Measurements from ENCODE around the gene CDC42BPB. TPM values are rescaled to one million over a fixed set of nuclear protein-coding genes. Genes with fewer than 3 reads are reported as not detected.

Gene CDC42BPB
- total and polyA plus RNA-seq, 2 of the 13 experiments (the other 11 are each of a cell fraction or from before 2014, with no cell fraction given), result 19.7 to 32.3 TPM

DNA sequence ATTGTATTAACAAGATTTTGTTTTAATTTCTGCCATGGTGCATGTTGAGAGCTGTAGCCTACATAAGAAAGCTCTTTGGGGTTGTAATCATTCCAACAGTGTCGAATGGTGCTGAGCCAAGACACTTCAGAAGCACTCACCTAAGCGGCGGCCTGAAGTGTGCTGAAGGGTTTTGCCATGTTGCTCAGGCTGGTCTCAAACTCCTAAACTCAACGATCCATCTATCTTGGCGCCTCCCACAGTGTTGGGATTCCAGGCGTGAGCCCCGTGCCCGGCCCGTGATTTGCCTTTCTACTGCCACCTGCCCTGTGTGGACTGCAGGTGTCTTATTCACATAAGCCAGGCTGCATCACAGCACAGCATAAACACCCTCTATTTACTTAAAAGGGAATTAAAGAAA lies 86.0 kb downstream of the CDC42BPB start:
- H3K9ac ChIP-seq (ENCODE audit: insufficient read depth, low read depth, low read length), result no peak overlapping the region
- no peak for FAIRE-seq
- no peaks in the 10 kb centered on the region for H3K79me2 ChIP-seq (ENCODE audit: insufficient read depth, low read length)
- no peaks in the 10 kb centered on the region for H3K27me3 ChIP-seq (ENCODE audit: control insufficient read depth in 1 of 2, insufficient read depth in 2 of 2, low read length in 2 of 2)
- H3K36me3 ChIP-seq (replicated peaks in 1 of 2; ENCODE audit: control insufficient read depth in 1 of 2, insufficient read depth in 2 of 2, low read length in 2 of 2), result peaks cover 34 to 74% of the 10 kb centered on the region in 2 experiments
- no peak for DNase-seq (ENCODE audit: low spot score)
- intact Hi-C loops (cut with micrococcal nuclease; ENCODE audit: unreplicated experiment) (no loop called here), in situ Hi-C loops (cut with HindIII; ENCODE audit: extremely low pct_ligation_motif_present, low pct_unique_long_range_greater_than_20kb) (no loop called here)
- no peaks in the 10 kb centered on the region for H3K4me1 ChIP-seq (ENCODE audit: insufficient read depth, low read length)
- no peak for ATAC-seq
- no peak overlapping the region for H3K4me3 ChIP-seq (replicated peaks in 1 of 3; ENCODE audit: insufficient read depth in 1 of 3, low read depth in 2 of 3, low read length in 3 of 3)
- no peaks in the 10 kb centered on the region for H3K9me3 ChIP-seq (ENCODE audit: low read length)
- no peaks in the 10 kb centered on the region for H4K20me1 ChIP-seq (ENCODE audit: insufficient read depth, low read length)
- ChIA-PET POLR2A (no interaction called here), CTCF (ENCODE audit: low intra/inter-chr PET ratio, low total read pairs) (no interaction called here)
- BruUV-seq (replicated peaks), result no TSS peak
- H3K4me2 ChIP-seq (ENCODE audit: low read depth, low read length), result no peak overlapping the region
- WGBS (ENCODE audit: low lambda C conversion rate), result 100% methylated on average over 9 of the region's 9 CpGs
- no peak overlapping the region for H2AFZ ChIP-seq (ENCODE audit: low read length)
- no peak overlapping the region for H3K27ac ChIP-seq (ENCODE audit: extremely low read length, insufficient read depth, low read length)
- TF ChIP-seq EEA1 (CRISPR knock-in tag; IDR thresholded peaks at IDR 0.05; ENCODE audit: borderline replicate concordance), result no peak
- TF ChIP-seq, protein P1, sequence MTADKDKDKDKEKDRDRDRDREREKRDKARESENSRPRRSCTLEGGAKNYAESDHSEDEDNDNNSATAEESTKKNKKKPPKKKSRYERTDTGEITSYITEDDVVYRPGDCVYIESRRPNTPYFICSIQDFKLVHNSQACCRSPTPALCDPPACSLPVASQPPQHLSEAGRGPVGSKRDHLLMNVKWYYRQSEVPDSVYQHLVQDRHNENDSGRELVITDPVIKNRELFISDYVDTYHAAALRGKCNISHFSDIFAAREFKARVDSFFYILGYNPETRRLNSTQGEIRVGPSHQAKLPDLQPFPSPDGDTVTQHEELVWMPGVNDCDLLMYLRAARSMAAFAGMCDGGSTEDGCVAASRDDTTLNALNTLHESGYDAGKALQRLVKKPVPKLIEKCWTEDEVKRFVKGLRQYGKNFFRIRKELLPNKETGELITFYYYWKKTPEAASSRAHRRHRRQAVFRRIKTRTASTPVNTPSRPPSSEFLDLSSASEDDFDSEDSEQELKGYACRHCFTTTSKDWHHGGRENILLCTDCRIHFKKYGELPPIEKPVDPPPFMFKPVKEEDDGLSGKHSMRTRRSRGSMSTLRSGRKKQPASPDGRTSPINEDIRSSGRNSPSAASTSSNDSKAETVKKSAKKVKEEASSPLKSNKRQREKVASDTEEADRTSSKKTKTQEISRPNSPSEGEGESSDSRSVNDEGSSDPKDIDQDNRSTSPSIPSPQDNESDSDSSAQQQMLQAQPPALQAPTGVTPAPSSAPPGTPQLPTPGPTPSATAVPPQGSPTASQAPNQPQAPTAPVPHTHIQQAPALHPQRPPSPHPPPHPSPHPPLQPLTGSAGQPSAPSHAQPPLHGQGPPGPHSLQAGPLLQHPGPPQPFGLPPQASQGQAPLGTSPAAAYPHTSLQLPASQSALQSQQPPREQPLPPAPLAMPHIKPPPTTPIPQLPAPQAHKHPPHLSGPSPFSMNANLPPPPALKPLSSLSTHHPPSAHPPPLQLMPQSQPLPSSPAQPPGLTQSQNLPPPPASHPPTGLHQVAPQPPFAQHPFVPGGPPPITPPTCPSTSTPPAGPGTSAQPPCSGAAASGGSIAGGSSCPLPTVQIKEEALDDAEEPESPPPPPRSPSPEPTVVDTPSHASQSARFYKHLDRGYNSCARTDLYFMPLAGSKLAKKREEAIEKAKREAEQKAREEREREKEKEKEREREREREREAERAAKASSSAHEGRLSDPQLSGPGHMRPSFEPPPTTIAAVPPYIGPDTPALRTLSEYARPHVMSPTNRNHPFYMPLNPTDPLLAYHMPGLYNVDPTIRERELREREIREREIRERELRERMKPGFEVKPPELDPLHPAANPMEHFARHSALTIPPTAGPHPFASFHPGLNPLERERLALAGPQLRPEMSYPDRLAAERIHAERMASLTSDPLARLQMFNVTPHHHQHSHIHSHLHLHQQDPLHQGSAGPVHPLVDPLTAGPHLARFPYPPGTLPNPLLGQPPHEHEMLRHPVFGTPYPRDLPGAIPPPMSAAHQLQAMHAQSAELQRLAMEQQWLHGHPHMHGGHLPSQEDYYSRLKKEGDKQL (CRISPR knock-in tag; IDR thresholded peaks at IDR 0.05; ENCODE audit: low read depth), result no peak
- TF ChIP-seq, protein P2, sequence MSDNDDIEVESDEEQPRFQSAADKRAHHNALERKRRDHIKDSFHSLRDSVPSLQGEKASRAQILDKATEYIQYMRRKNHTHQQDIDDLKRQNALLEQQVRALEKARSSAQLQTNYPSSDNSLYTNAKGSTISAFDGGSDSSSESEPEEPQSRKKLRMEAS (IDR thresholded peaks at IDR 0.05), result no peak
- TF ChIP-seq ZNF160 (CRISPR knock-in tag; IDR thresholded peaks at IDR 0.05), result no peak
- no peak for TF ChIP-seq ZNF572 (CRISPR knock-in tag; IDR thresholded peaks at IDR 0.05)
- TF ChIP-seq ZNF747 (CRISPR knock-in tag; IDR thresholded peaks at IDR 0.05; ENCODE audit: borderline replicate concordance), result no peak
- no peak for TF ChIP-seq HNF4A (CRISPR knock-in tag; IDR thresholded peaks at IDR 0.05)
- no peak for TF ChIP-seq ZNF558 (CRISPR knock-in tag; IDR thresholded peaks at IDR 0.05; ENCODE audit: borderline replicate concordance)
- TF ChIP-seq KDM4B (CRISPR knock-in tag; IDR thresholded peaks at IDR 0.05), result no peak
- TF ChIP-seq, protein P3, sequence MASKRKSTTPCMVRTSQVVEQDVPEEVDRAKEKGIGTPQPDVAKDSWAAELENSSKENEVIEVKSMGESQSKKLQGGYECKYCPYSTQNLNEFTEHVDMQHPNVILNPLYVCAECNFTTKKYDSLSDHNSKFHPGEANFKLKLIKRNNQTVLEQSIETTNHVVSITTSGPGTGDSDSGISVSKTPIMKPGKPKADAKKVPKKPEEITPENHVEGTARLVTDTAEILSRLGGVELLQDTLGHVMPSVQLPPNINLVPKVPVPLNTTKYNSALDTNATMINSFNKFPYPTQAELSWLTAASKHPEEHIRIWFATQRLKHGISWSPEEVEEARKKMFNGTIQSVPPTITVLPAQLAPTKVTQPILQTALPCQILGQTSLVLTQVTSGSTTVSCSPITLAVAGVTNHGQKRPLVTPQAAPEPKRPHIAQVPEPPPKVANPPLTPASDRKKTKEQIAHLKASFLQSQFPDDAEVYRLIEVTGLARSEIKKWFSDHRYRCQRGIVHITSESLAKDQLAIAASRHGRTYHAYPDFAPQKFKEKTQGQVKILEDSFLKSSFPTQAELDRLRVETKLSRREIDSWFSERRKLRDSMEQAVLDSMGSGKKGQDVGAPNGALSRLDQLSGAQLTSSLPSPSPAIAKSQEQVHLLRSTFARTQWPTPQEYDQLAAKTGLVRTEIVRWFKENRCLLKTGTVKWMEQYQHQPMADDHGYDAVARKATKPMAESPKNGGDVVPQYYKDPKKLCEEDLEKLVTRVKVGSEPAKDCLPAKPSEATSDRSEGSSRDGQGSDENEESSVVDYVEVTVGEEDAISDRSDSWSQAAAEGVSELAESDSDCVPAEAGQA (IDR thresholded peaks at IDR 0.05; ENCODE audit: low read depth), result no peak
- TF ChIP-seq, protein P3 (CRISPR knock-in tag; IDR thresholded peaks at IDR 0.05; ENCODE audit: borderline replicate concordance), result no peak
- TF ChIP-seq, protein P4, sequence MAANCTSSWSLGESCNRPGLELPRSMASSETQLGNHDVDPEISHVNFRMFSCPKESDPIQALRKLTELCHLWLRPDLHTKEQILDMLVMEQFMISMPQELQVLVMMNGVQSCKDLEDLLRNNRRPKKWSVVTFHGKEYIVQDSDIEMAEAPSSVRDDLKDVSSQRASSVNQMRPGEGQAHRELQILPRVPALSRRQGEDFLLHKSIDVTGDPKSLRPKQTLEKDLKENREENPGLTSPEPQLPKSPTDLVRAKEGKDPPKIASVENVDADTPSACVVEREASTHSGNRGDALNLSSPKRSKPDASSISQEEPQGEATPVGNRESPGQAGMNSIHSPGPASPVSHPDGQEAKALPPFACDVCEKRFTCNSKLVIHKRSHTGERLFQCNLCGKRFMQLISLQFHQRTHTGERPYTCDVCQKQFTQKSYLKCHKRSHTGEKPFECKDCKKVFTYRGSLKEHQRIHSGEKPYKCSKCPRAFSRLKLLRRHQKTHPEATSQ (CRISPR knock-in tag; IDR thresholded peaks at IDR 0.05; ENCODE audit: borderline replicate concordance), result no peak
- TF ChIP-seq ZFP62 (CRISPR knock-in tag; IDR thresholded peaks at IDR 0.05), result no peak
